HS-27A (cell line): ENCODE data around the gene GLI1.
"Not testable (repeated sequence)": the region's sequence is repeated elsewhere in the genome, so short reads cannot be mapped to it uniquely, and the experiment has no call there.

Source experiments
- DNase-seq: peaks from one replicate; pipeline ENCODE4 v3.0.0-alpha.2; 2012; ENCODE audit warnings: low read depth, missing footprints

GLI1 gene

GRCh38 chr12:57441846-57442427, 17.6 kb upstream of the GLI1 start:
- no peak for DNase-seq

DNA sequence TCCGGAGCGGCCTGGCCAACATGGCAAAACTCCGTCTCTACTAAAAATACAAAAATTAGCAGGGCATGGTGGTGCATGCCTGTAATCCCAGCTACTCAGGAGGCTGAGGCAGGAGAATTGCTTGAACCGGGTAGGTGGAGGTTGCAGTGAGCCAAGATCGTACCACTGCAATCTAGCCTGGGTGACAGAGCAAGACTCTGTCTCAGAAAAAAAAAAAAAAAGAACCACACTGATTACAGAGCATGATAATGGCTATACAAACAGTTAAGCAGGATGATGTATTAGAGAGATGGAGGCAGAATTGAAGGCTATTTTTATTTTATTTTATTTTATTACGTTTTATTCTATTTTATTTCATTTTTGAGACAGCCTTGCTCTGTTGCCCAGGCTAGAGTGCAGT, 15.2 kb upstream of the GLI1 start:
- not testable (repeated sequence) for DNase-seq

- no peak for DNase-seq
These were observed 14.8 kb upstream of the GLI1 start for GRCh38 chr12:57444744-57445143.

DNA sequence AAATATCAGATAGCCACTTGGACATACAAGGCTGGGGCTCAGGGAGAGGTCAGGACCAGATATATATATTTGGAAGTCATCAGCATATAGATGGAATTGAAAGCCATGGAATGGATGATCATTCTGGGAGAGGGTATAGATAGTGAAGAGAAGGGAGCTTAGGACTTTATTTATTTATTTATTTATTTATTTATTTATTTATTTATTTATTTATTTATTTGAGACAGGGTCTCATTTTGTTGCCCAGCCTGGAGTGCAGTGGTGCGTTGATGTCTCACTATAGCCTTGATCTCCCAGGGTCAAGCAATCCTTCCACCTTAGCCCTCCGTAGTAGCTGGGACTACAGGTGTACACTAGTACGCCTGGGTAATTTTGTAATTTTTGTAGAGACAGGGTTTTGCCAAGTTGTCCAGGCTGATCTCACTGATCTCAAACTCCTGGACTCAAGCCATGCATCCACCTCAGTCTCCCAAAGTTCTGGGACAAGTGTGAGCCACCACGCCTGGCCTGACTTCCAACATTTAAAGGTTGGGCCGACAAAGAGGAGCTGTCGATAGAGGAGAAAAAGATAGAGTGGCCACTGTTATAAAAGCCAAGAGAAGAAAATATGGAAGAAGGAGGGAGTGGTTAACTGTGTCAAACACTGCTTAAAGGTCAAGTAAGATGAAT, 13.2 kb upstream of the GLI1 start:
- no peak for DNase-seq

DNA sequence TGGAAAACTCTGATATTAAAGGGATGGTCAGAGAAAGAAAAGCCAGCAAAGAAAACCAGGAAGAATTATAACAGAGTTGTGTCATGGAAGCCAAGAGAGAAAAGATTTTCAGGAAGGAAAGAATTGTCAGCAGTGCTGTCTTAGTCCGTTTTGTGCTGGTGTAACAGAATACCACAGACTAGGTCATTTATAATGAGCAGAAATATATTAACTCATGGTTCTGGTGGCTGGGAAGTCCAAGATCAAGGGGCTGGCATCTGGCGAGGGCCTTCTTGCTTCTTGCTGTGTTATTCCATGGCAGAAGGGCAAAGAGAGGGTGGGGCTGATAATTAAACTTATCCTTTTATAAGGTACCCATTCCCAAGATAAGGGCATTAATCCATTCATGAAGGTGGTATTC, 10.9 kb upstream of the GLI1 start:
- DNase-seq: no peak

- no peak for DNase-seq
These were observed 10.2 kb upstream of the GLI1 start for GRCh38 chr12:57449375-57449774.

GRCh38 chr12:57450057-57450456, 9.5 kb upstream of the GLI1 start:
- no peak for DNase-seq

GRCh38 chr12:57451233-57451778, 8.3 kb upstream of the GLI1 start:
- DNase-seq: no peak

DNA sequence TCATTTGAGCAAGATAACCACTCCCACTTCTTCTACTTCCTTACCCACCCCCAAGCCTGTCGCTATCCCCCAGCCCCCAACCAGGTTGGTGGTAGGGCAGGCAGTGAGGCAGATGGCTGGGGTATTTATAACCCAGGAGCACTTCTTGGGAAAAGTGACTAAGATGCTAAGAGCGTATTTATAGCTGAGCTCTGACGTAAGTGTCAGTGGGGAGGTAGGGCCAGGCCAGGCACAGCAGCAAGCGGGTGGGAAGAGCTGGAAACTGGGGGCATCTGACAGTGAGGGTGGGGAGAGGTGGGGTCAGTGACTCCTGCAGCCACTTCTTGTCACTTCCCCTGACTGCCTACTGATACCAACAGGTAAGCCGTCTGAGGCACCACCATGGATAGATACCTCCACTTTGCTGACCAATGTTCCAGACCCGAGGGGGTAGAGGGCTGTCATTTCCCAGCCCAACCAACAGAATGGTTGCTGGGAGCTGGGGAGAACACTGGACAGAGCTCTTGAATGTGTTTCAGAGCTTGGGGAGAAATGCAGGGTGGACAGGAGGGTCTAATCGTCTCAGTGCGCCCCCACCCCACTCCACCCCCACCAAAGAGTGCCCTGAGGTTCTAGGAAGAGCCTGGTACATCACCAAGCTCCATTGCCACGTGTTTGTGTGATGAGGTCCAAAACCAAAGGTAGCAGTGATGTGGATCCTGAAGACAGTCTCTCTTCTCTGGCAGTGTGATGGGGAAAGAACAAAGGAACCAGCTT, 7.2 kb upstream of the GLI1 start:
- DNase-seq: no peak

GRCh38 chr12:57452937-57453509, 6.6 kb upstream of the GLI1 start:
- DNase-seq: no peak

DNA sequence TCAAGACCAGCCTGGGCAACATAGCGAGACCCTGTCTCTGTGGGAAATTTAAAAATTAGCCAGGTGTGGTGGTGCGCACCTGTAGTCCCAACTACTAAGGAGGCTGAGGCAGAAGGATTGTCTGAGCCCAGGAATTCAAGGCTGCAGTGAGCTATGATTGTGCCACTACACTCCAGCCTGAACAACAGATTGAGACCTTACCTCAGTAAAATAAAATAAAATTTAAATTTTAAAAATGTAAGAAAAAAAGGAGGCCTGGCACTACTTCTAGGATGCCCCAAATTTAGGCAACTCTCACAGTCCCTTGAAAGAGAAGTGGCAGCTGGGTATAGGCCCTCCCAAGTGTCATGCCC, 5.4 kb upstream of the GLI1 start:
- DNase-seq: no peak

DNA sequence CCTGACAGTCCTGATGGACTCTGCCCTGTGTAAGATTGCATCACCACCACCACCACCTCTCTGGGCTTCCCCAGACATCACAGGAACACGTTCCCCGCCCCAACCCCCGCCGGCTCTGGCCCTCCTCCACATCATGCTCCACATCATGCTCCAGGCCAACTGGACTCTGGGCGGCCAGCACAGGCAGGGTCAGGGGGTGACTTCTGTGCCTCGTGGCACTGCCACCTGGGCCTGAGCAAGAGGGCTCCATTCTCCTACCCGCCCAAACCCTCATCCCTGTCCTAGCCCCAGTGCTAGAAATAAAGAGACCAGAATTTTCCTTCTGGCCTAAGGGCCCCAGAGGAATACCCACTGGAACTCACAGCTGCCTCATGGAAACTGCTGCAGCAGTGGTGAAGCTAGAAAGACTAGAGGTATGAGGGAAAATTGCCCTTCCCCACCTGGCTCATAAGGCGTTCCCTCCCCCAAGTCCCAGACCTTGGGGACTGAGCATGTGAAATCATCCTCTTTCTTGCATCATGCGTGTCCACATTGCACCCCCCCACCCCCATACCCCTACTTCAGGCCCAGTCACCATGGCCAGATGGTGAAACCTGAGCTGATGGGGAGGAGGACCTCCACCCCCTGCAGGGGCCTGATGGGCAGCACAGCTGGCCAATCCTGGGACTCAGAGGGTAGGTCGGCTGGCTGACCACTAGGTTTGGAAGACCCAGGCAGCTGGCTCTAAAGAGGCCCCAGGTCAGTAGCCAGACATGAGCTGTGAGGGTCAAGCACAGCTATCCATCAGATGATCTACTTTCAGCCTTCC, 4.8 kb upstream of the GLI1 start, which contains the start of gene INHBE:
INHBE (plus strand) TSS at position 742 of the 808 bp plus-strand sequence. CDS start 230 bp downstream, outside the sequence.
- peak; percentile 66 for DNase-seq

DNA sequence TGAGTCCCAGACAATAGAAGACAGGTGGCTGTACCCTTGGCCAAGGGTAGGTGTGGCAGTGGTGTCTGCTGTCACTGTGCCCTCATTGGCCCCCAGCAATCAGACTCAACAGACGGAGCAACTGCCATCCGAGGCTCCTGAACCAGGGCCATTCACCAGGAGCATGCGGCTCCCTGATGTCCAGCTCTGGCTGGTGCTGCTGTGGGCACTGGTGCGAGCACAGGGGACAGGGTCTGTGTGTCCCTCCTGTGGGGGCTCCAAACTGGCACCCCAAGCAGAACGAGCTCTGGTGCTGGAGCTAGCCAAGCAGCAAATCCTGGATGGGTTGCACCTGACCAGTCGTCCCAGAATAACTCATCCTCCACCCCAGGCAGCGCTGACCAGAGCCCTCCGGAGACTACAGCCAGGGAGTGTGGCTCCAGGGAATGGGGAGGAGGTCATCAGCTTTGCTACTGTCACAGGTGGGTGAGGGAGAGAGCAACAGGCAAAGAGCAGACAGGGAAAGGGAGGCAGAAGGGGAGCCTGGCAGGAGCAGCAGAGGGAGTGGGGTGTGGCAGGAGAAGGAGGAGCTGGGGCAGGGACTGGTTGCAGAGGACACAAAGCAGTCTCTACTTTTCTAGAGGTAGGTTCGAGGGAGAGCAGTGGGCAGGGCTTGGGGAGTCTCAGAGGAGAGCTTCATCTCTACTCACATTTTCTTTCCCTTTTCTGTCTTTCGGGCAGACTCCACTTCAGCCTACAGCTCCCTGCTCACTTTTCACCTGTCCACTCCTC, 4.0 kb upstream of the GLI1 start:
- DNase-seq: no peak

DNA sequence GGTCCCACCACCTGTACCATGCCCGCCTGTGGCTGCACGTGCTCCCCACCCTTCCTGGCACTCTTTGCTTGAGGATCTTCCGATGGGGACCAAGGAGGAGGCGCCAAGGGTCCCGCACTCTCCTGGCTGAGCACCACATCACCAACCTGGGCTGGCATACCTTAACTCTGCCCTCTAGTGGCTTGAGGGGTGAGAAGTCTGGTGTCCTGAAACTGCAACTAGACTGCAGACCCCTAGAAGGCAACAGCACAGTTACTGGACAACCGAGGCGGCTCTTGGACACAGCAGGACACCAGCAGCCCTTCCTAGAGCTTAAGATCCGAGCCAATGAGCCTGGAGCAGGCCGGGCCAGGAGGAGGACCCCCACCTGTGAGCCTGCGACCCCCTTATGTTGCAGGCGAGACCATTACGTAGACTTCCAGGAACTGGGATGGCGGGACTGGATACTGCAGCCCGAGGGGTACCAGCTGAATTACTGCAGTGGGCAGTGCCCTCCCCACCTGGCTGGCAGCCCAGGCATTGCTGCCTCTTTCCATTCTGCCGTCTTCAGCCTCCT, 3.4 kb upstream of the GLI1 start:
- DNase-seq: no peak

DNA sequence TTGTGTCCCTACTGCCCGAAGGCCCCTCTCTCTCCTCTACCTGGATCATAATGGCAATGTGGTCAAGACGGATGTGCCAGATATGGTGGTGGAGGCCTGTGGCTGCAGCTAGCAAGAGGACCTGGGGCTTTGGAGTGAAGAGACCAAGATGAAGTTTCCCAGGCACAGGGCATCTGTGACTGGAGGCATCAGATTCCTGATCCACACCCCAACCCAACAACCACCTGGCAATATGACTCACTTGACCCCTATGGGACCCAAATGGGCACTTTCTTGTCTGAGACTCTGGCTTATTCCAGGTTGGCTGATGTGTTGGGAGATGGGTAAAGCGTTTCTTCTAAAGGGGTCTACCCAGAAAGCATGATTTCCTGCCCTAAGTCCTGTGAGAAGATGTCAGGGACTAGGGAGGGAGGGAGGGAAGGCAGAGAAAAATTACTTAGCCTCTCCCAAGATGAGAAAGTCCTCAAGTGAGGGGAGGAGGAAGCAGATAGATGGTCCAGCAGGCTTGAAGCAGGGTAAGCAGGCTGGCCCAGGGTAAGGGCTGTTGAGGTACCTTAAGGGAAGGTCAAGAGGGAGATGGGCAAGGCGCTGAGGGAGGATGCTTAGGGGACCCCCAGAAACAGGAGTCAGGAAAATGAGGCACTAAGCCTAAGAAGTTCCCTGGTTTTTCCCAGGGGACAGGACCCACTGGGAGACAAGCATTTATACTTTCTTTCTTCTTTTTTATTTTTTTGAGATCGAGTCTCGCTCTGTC, 2.7 kb upstream of the GLI1 start:
- DNase-seq: no peak

DNA sequence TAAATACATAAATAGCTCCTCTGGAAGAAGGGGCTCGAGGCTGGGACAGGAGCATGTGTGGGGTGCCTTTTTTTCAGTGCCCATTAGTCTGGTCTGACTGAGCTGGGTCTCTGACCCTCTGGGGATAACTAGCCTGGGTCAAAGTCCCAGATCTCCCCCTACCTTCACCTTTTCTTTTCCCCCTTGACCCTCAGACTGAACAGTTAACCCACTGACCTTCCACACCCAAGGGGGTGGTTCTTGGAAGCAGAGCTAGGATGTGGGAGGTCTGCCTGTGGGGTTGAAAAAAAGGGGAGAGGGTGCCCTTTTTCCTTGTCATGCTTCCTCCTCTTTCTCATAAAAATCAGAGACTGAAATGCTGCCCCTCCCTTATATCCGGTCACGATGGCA, 925 bp upstream of the GLI1 start:
- no peak for DNase-seq

- peak; percentile 90 for DNase-seq
These were observed 383 bp upstream of the GLI1 start for GRCh38 chr12:57459055-57459749.

- no peak for DNase-seq
These were observed 841 bp downstream of the GLI1 start for GRCh38 chr12:57460468-57460784.

GRCh38 chr12:57460841-57461275, 1.3 kb downstream of the GLI1 start:
- DNase-seq: no peak
